WTC11 (cell line): ENCODE measurements around the gene SNX20. TPM values are rescaled to one million over a fixed set of nuclear protein-coding genes. Genes with fewer than 3 reads are reported as not detected.

Source experiments
- ATAC-seq: fragments of 200-7000 bp; cut with Tn5 transposase; 2 replicates; pipeline ENCODE4 v1.10.0; 2021; ENCODE audit warnings: mild to moderate bottlenecking, moderate library complexity
- CTCF ChIA-PET: fragments of 300-600 bp; sonication (Branson Sonifier 250); formaldehyde crosslinking; loops from one replicate; lab custom pipeline; 2021; ENCODE audit warnings: antibody characterized with exemption; lab: Charles Lee
- POLR2A ChIA-PET: fragments of 350-600 bp; sonication (Branson Sonifier 250); formaldehyde crosslinking; loops from one replicate; lab custom pipeline; 2021; ENCODE audit warnings: antibody characterized with exemption; lab: Charles Lee
- DNase-seq: peaks from one replicate; pipeline ENCODE4 v3.0.0; 2021; ENCODE audit warnings: low spot score
- H3K27ac Mint-ChIP-seq: 2 replicates; pipeline ENCODE4 v1.8.0; 2021; ENCODE audit warnings: mixed read lengths
- H3K27me3 Mint-ChIP-seq: 2 replicates; pipeline ENCODE4 v1.8.0; 2021; ENCODE audit warnings: low read depth, mild to moderate bottlenecking, moderate library complexity, mixed read lengths
- H3K36me3 Mint-ChIP-seq: 2 replicates; pipeline ENCODE4 v1.8.0; 2021; ENCODE audit warnings: mixed read lengths
- H3K4me1 Mint-ChIP-seq: 2 replicates; pipeline ENCODE4 v1.8.0; 2022; ENCODE audit warnings: mixed read lengths
- H3K4me3 Mint-ChIP-seq: 2 replicates; pipeline ENCODE4 v1.8.0; 2021; ENCODE audit warnings: mild to moderate bottlenecking, moderate library complexity, mixed read lengths
- H3K9me3 Mint-ChIP-seq: 2 replicates; pipeline ENCODE4 v1.8.0; 2021; ENCODE audit warnings: mixed read lengths
- E2F1 ChIP-seq: sonication (generic); formaldehyde crosslinking; IDR thresholded peaks from 2 replicates; pipeline ENCODE4 v1.8.0; 2022; ENCODE audit warnings: mild to moderate bottlenecking, missing genetic modification reagents
- E2F5 ChIP-seq: sonication (generic); formaldehyde crosslinking; IDR thresholded peaks from 2 replicates; pipeline ENCODE4 v1.8.1; 2022; ENCODE audit warnings: mild to moderate bottlenecking, moderate library complexity, missing genetic modification reagents
- FOXP1 ChIP-seq: sonication (generic); formaldehyde crosslinking; IDR thresholded peaks from 2 replicates; pipeline ENCODE4 v1.8.0; 2022; ENCODE audit warnings: missing genetic modification reagents, mild to moderate bottlenecking, moderate library complexity, borderline replicate concordance
- GRHL2 ChIP-seq: fragments of 250-450 bp; sonication (Bioruptor Pico); IDR thresholded peaks from 2 replicates; pipeline ENCODE4 v1.8.0; 2022; ENCODE audit warnings: mild to moderate bottlenecking, moderate library complexity; ENCODE audit not compliant: insufficient replicate concordance, severe bottlenecking
- MYBL2 ChIP-seq: sonication (generic); formaldehyde crosslinking; IDR thresholded peaks from 2 replicates; pipeline ENCODE4 v1.8.1; 2023; ENCODE audit warnings: mild to moderate bottlenecking, moderate library complexity, missing genetic modification reagents
- NFE2L1 ChIP-seq: sonication (generic); formaldehyde crosslinking; IDR thresholded peaks from 2 replicates; pipeline ENCODE4 v1.8.1; 2023; ENCODE audit warnings: missing genetic modification reagents
- PREB ChIP-seq: sonication (generic); formaldehyde crosslinking; IDR thresholded peaks from 2 replicates; pipeline ENCODE4 v1.8.1; 2022; ENCODE audit warnings: mild to moderate bottlenecking, missing genetic modification reagents, moderate library complexity, borderline replicate concordance
- RELA ChIP-seq: sonication (generic); formaldehyde crosslinking; IDR thresholded peaks from 2 replicates; pipeline ENCODE4 v1.8.1; 2022; ENCODE audit warnings: missing genetic modification reagents, mild to moderate bottlenecking, borderline replicate concordance
- ZBTB43 ChIP-seq: sonication (generic); formaldehyde crosslinking; IDR thresholded peaks from 2 replicates; pipeline ENCODE4 v1.8.1; 2023; ENCODE audit warnings: mild to moderate bottlenecking, missing genetic modification reagents
- ZNF121 ChIP-seq: sonication (generic); formaldehyde crosslinking; IDR thresholded peaks from 2 replicates; pipeline ENCODE4 v1.8.0; 2023; ENCODE audit warnings: missing genetic modification reagents
- total RNA-seq: library from RNA; stranded (reverse); gene quantifications from 3 replicates; pipeline ENCODE4 v1.2.3, GENCODE V29; 2021
- TF ChIP-seq, protein P1 (sequence below): sonication (generic); formaldehyde crosslinking; conservative IDR thresholded peaks from 2 replicates; pipeline ENCODE4 v1.8.1; 2022; ENCODE audit warnings: mild to moderate bottlenecking, missing genetic modification reagents
- TF ChIP-seq, protein P2 (sequence below): sonication (generic); formaldehyde crosslinking; IDR thresholded peaks from 2 replicates; pipeline ENCODE4 v1.8.1; 2022; ENCODE audit warnings: low read depth, mild to moderate bottlenecking, moderate library complexity, missing genetic modification reagents, borderline replicate concordance
- TF ChIP-seq, protein P3 (sequence below): fragments of 250-450 bp; sonication (Bioruptor Pico); IDR thresholded peaks from 2 replicates; pipeline ENCODE4 v2.1.2; 2022; ENCODE audit warnings: mild to moderate bottlenecking, moderate library complexity
- TF ChIP-seq, protein P4 (sequence below): sonication (generic); formaldehyde crosslinking; IDR thresholded peaks from 2 replicates; pipeline ENCODE4 v1.8.0; 2022; ENCODE audit warnings: missing genetic modification reagents
- TF ChIP-seq, protein P5 (sequence below): sonication (generic); formaldehyde crosslinking; IDR thresholded peaks from 2 replicates; pipeline ENCODE4 v1.8.1; 2022; ENCODE audit warnings: low read depth, missing genetic modification reagents, borderline replicate concordance
- TF ChIP-seq, protein P6 (sequence below): sonication (generic); formaldehyde crosslinking; IDR thresholded peaks from 2 replicates; pipeline ENCODE4 v1.8.1; 2023; ENCODE audit warnings: mild to moderate bottlenecking, moderate library complexity, missing genetic modification reagents

The SNX20 gene
- total RNA-seq, 1 experiment from 2014 or later, result not detected

DNA sequence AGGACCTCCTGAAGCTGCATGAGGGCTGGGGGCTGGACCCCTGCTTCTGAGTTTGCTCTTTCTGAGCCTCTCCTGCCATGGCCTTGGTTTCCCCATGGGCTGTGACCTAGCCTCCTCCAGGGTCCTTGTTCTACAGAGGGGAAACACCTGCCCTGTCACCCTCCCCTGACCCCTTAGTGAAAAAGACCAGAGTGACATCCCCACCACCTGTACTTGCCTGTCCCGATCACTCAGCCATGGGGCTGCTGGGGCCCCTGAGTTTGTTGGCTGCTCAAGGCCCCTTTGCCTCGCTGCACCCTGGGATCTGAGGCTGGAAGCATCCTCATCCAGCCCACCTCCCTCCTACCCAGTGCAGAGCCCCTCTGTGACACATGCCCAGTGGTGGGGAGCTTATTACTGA, 13.1 kb upstream of the SNX20 start (continued):
- no peak for TF ChIP-seq GRHL2 (CRISPR knock-in tag)

GRCh38 chr16:50692999-50693781, 12.1 kb upstream of the SNX20 start, which contains the start of gene NOD2:
TSS of gene NOD2 (plus strand) at chr16:50693606. CDS start at chr16:50699496, 5,890 bp downstream.
- Mint-ChIP-seq H3K4me1 (no peaks in the 10 kb centered on the region), H3K4me3 (peak within 1 kb of the TSS; percentile 64), H3K27me3 (peaks cover 30% of the 10 kb centered on the region), H3K36me3 (no peaks in the 10 kb centered on the region), H3K27ac (no peak within 1 kb of the TSS), H3K9me3 (no peaks in the 10 kb centered on the region)
- TF ChIP-seq, protein P1, sequence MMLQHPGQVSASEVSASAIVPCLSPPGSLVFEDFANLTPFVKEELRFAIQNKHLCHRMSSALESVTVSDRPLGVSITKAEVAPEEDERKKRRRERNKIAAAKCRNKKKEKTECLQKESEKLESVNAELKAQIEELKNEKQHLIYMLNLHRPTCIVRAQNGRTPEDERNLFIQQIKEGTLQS (CRISPR knock-in tag), result no peak
- TF ChIP-seq, protein P2, sequence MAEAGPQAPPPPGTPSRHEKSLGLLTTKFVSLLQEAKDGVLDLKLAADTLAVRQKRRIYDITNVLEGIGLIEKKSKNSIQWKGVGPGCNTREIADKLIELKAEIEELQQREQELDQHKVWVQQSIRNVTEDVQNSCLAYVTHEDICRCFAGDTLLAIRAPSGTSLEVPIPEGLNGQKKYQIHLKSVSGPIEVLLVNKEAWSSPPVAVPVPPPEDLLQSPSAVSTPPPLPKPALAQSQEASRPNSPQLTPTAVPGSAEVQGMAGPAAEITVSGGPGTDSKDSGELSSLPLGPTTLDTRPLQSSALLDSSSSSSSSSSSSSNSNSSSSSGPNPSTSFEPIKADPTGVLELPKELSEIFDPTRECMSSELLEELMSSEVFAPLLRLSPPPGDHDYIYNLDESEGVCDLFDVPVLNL, result no peak
- TF ChIP-seq, protein P3, sequence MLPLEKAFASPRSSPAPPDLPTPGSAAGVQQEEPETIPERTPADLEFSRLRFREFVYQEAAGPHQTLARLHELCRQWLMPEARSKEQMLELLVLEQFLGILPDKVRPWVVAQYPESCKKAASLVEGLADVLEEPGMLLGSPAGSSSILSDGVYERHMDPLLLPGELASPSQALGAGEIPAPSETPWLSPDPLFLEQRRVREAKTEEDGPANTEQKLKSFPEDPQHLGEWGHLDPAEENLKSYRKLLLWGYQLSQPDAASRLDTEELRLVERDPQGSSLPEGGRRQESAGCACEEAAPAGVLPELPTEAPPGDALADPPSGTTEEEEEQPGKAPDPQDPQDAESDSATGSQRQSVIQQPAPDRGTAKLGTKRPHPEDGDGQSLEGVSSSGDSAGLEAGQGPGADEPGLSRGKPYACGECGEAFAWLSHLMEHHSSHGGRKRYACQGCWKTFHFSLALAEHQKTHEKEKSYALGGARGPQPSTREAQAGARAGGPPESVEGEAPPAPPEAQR, result no peak
- TF ChIP-seq, protein P4, sequence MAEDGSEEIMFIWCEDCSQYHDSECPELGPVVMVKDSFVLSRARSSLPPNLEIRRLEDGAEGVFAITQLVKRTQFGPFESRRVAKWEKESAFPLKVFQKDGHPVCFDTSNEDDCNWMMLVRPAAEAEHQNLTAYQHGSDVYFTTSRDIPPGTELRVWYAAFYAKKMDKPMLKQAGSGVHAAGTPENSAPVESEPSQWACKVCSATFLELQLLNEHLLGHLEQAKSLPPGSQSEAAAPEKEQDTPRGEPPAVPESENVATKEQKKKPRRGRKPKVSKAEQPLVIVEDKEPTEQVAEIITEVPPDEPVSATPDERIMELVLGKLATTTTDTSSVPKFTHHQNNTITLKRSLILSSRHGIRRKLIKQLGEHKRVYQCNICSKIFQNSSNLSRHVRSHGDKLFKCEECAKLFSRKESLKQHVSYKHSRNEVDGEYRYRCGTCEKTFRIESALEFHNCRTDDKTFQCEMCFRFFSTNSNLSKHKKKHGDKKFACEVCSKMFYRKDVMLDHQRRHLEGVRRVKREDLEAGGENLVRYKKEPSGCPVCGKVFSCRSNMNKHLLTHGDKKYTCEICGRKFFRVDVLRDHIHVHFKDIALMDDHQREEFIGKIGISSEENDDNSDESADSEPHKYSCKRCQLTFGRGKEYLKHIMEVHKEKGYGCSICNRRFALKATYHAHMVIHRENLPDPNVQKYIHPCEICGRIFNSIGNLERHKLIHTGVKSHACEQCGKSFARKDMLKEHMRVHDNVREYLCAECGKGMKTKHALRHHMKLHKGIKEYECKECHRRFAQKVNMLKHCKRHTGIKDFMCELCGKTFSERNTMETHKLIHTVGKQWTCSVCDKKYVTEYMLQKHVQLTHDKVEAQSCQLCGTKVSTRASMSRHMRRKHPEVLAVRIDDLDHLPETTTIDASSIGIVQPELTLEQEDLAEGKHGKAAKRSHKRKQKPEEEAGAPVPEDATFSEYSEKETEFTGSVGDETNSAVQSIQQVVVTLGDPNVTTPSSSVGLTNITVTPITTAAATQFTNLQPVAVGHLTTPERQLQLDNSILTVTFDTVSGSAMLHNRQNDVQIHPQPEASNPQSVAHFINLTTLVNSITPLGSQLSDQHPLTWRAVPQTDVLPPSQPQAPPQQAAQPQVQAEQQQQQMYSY (CRISPR knock-in tag), result 0 out of 2 replicates have a peak, but pooled peaks have one; percentile 45
- TF ChIP-seq RELA (CRISPR knock-in tag), result no peak
- 0 out of 2 replicates have a peak, but pooled peaks have one; percentile 50 for TF ChIP-seq FOXP1 (CRISPR knock-in tag)
- no peak for TF ChIP-seq ZNF121 (CRISPR knock-in tag)
- TF ChIP-seq NFE2L1 (CRISPR knock-in tag), result no peak
- no peak for TF ChIP-seq ZBTB43 (CRISPR knock-in tag)
- no peak for TF ChIP-seq PREB (CRISPR knock-in tag)
- peak; percentile 52 for DNase-seq
- CTCF ChIA-PET, result no interaction called here
- ATAC-seq, result peak; percentile 93
- POLR2A ChIA-PET, result no interaction called here

GRCh38 chr16:50692644-50692998, 11.5 kb upstream of the SNX20 start:
- DNase-seq (no peak), ATAC-seq (no peak)
- Mint-ChIP-seq H3K9me3 (no peaks in the 10 kb centered on the region), H3K4me1 (no peaks in the 10 kb centered on the region), H3K27me3 (peaks cover 30% of the 10 kb centered on the region), H3K27ac (no peak overlapping the region), H3K4me3 (peak overlapping the region; percentile 64), H3K36me3 (no peaks in the 10 kb centered on the region)
- ChIA-PET CTCF (no interaction called here), POLR2A (no interaction called here)
- TF ChIP-seq E2F1 (CRISPR knock-in tag) (no peak), E2F5 (CRISPR knock-in tag) (no peak), MYBL2 (CRISPR knock-in tag) (no peak)
- TF ChIP-seq, protein P5, sequence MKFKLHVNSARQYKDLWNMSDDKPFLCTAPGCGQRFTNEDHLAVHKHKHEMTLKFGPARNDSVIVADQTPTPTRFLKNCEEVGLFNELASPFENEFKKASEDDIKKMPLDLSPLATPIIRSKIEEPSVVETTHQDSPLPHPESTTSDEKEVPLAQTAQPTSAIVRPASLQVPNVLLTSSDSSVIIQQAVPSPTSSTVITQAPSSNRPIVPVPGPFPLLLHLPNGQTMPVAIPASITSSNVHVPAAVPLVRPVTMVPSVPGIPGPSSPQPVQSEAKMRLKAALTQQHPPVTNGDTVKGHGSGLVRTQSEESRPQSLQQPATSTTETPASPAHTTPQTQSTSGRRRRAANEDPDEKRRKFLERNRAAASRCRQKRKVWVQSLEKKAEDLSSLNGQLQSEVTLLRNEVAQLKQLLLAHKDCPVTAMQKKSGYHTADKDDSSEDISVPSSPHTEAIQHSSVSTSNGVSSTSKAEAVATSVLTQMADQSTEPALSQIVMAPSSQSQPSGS, result no peak
- TF ChIP-seq, protein P6, sequence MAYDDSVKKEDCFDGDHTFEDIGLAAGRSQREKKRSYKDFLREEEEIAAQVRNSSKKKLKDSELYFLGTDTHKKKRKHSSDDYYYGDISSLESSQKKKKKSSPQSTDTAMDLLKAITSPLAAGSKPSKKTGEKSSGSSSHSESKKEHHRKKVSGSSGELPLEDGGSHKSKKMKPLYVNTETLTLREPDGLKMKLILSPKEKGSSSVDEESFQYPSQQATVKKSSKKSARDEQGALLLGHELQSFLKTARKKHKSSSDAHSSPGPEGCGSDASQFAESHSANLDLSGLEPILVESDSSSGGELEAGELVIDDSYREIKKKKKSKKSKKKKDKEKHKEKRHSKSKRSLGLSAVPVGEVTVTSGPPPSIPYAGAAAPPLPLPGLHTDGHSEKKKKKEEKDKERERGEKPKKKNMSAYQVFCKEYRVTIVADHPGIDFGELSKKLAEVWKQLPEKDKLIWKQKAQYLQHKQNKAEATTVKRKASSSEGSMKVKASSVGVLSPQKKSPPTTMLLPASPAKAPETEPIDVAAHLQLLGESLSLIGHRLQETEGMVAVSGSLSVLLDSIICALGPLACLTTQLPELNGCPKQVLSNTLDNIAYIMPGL, result no peak
